Measurements from ENCODE around the gene SYP.

DNA sequence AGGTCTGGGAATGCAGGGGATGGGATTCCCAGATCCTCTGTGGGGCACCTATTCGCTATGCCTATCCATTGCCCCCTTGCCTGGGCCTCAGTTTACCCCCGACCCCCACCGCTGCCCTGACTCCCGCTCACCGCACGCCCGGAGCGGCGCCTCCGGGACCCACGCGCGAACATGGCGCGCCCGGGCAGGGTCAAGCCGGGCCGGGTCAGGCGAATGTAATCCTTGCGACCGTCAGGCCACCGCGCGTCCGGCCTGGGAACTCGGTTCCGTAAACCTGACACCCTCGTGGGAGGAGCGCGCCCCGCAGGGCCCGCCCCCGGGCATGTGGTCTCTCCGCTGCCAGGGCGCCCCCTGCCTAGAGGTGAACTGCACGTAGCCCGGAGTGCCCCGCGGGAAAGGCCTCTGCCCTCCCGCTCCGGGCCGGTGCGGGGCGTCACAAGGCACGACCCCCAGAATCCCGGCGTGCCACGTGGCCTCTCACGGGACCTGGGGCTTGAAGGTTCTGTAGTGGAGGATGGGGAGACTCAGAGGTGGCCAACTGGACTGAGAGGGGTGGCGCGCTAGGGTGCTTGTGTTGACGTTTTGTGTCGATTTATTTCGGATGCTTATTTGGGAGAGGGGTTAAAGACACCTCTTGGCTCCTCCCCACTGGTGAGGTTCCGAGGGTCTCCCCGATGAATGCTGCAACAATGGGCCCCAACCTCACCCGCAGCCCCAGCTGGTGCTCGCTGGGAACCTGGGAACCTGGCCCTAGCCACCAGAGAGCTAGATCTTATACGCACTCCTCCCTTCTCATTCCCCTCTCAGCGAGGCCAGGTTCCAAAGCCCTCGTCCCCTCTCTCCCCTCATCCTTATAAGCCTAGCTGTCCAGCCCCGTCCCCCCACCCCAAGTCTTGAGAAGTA, 13.6 kb downstream of the SYP start, which contains the start of gene PRICKLE3:
- TF ChIP-seq, protein P1, sequence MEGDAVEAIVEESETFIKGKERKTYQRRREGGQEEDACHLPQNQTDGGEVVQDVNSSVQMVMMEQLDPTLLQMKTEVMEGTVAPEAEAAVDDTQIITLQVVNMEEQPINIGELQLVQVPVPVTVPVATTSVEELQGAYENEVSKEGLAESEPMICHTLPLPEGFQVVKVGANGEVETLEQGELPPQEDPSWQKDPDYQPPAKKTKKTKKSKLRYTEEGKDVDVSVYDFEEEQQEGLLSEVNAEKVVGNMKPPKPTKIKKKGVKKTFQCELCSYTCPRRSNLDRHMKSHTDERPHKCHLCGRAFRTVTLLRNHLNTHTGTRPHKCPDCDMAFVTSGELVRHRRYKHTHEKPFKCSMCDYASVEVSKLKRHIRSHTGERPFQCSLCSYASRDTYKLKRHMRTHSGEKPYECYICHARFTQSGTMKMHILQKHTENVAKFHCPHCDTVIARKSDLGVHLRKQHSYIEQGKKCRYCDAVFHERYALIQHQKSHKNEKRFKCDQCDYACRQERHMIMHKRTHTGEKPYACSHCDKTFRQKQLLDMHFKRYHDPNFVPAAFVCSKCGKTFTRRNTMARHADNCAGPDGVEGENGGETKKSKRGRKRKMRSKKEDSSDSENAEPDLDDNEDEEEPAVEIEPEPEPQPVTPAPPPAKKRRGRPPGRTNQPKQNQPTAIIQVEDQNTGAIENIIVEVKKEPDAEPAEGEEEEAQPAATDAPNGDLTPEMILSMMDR (IDR thresholded peaks at IDR 0.05): peak in 3 of 4 experiments; percentile 48 to 65 (median 56)
- TF ChIP-seq POLR2A (IDR thresholded peaks at IDR 0.05) (peak; percentile 85), POLR2AphosphoS5 (IDR thresholded peaks at IDR 0.05) (peak; percentile 79)

All from prostate gland (tissue), 2 donors.